ENCODE measurements around the gene MACROD2.

The MACROD2 gene

GRCh38 chr20:14335052-14335451 lies 339.7 kb downstream of the MACROD2 start:
- DNase-seq (ENCODE audit: low read depth in 2 of 2) = no peak

GRCh38 chr20:14336686-14337085 lies 341.4 kb downstream of the MACROD2 start:
- no peak for DNase-seq (ENCODE audit: low read depth in 2 of 2)

- DNase-seq (ENCODE audit: low read depth in 2 of 2) = no peak
These were observed 342.3 kb downstream of the MACROD2 start, which contains the start of gene FLRT3 for GRCh38 chr20:14337400-14338171. TSS of gene FLRT3 (minus strand) at chr20:14337612. CDS start at chr20:14327506, 10,106 bp downstream.

GRCh38 chr20:14341801-14342200 lies 346.5 kb downstream of the MACROD2 start:
- no peak for DNase-seq (ENCODE audit: low read depth in 2 of 2)

GRCh38 chr20:14342918-14343317 lies 347.6 kb downstream of the MACROD2 start:
- DNase-seq (ENCODE audit: low read depth in 2 of 2) = no peak

GRCh38 chr20:14343491-14344065 lies 348.3 kb downstream of the MACROD2 start:
- DNase-seq (ENCODE audit: low read depth in 2 of 2) = no peak

- DNase-seq (ENCODE audit: low read depth in 2 of 2) = no peak
These were observed 349.4 kb downstream of the MACROD2 start for GRCh38 chr20:14344746-14345145.

GRCh38 chr20:14355791-14356190 lies 360.5 kb downstream of the MACROD2 start:
- no peak for DNase-seq (ENCODE audit: low read depth in 2 of 2)

GRCh38 chr20:14360416-14360815 lies 365.1 kb downstream of the MACROD2 start:
- DNase-seq (ENCODE audit: low read depth in 2 of 2) = no peak

GRCh38 chr20:14361509-14362345 lies 366.4 kb downstream of the MACROD2 start:
- no peak for DNase-seq (ENCODE audit: low read depth in 2 of 2)

GRCh38 chr20:14374196-14374595 lies 378.9 kb downstream of the MACROD2 start:
- DNase-seq (ENCODE audit: low read depth in 2 of 2) = no peak

- DNase-seq (ENCODE audit: low read depth in 2 of 2) = no peak
These were observed 380.2 kb downstream of the MACROD2 start for GRCh38 chr20:14375416-14375985.

GRCh38 chr20:14378326-14378725 lies 383.0 kb downstream of the MACROD2 start:
- no peak for DNase-seq (ENCODE audit: low read depth in 2 of 2)

GRCh38 chr20:14383335-14383734 lies 388.0 kb downstream of the MACROD2 start:
- DNase-seq (ENCODE audit: low read depth in 2 of 2) = no peak

- no peak for DNase-seq (ENCODE audit: low read depth in 2 of 2)
These were observed 389.3 kb downstream of the MACROD2 start for GRCh38 chr20:14384416-14385175.

GRCh38 chr20:14385176-14385740 lies 389.9 kb downstream of the MACROD2 start:
- DNase-seq (ENCODE audit: low read depth in 2 of 2) = no peak

- no peak for DNase-seq (ENCODE audit: low read depth in 2 of 2)
These were observed 391.4 kb downstream of the MACROD2 start for GRCh38 chr20:14386726-14387125.

GRCh38 chr20:14401479-14402138 lies 406.3 kb downstream of the MACROD2 start:
- no peak for DNase-seq (ENCODE audit: low read depth in 2 of 2)

GRCh38 chr20:14404515-14404914 lies 409.2 kb downstream of the MACROD2 start:
- DNase-seq (ENCODE audit: low read depth in 2 of 2) = no peak

GRCh38 chr20:14406495-14406894 lies 411.2 kb downstream of the MACROD2 start:
- no peak for DNase-seq (ENCODE audit: low read depth in 2 of 2)
